GM23338 (cell line): ENCODE data around the gene DNAJC27. TPM values are rescaled to one million over a fixed set of nuclear protein-coding genes. Genes with fewer than 3 reads are reported as not detected.

Experiments
- ATAC-seq: fragments of 200-7000 bp; cut with Tn5 transposase; 3 replicates; pipeline ENCODE4 v1.9.1; 2020
- DNase-seq: peaks from one replicate; pipeline ENCODE4 v3.0.0-alpha.2; 2015; ENCODE audit warnings: low spot score
- H2AFZ ChIP-seq: fragments of 200-600 bp; sonication (generic); 2 replicates; pipeline ENCODE4 v1.8.0; 2016; ENCODE audit warnings: antibody characterized with exemption, mild to moderate bottlenecking, moderate library complexity
- H3F3A ChIP-seq: fragments of 200-600 bp; sonication (generic); replicated peaks from 2 replicates; pipeline ENCODE4 v1.8.0; 2017; ENCODE audit warnings: antibody characterized with exemption, mixed run types, low read depth
- H3K27ac ChIP-seq: fragments of 200-600 bp; sonication (generic); 2 replicates; pipeline ENCODE4 v1.6.1; 2016; ENCODE audit warnings: low read depth
- H3K27me3 ChIP-seq: fragments of 200-600 bp; sonication (generic); 2 replicates; pipeline ENCODE4 v1.8.0; 2016; ENCODE audit warnings: mild to moderate bottlenecking, mixed run types, moderate library complexity; ENCODE audit not compliant: insufficient read depth
- H3K36me3 ChIP-seq: fragments of 200-600 bp; sonication (generic); 2 replicates; pipeline ENCODE4 v1.8.0; 2016; ENCODE audit warnings: mild to moderate bottlenecking; ENCODE audit not compliant: insufficient read depth
- H3K4me1 ChIP-seq: fragments of 200-600 bp; sonication (generic); 2 replicates; pipeline ENCODE4 v1.8.0; 2016; ENCODE audit warnings: mild to moderate bottlenecking, moderate library complexity; ENCODE audit not compliant: insufficient read depth
- H3K4me2 ChIP-seq: fragments of 200-600 bp; sonication (generic); 2 replicates; pipeline ENCODE4 v1.7.1; 2017; ENCODE audit warnings: mixed run types
- H3K4me3 ChIP-seq: fragments of 200-600 bp; sonication (generic); 2 replicates; pipeline ENCODE4 v1.6.1; 2016; ENCODE audit warnings: mixed run types
- H3K79me2 ChIP-seq: fragments of 200-600 bp; sonication (generic); replicated peaks from 2 replicates; pipeline ENCODE4 v1.8.0; 2017; ENCODE audit warnings: mild to moderate bottlenecking; ENCODE audit not compliant: insufficient read depth
- H3K9me2 ChIP-seq: fragments of 200-600 bp; sonication (generic); 2 replicates; pipeline ENCODE4 v1.8.0; 2017; ENCODE audit not compliant: insufficient read depth
- H4K20me1 ChIP-seq: fragments of 200-600 bp; sonication (generic); replicated peaks from 2 replicates; pipeline ENCODE4 v1.8.0; 2017; ENCODE audit warnings: mild to moderate bottlenecking; ENCODE audit not compliant: insufficient read depth
- H3K27ac Mint-ChIP-seq: 2 replicates; pipeline ENCODE4 v1.8.0; 2020; ENCODE audit warnings: inconsistent platforms, mild to moderate bottlenecking, moderate library complexity, mixed read lengths
- H3K27me3 Mint-ChIP-seq: 3 replicates; pipeline ENCODE4 v1.8.0; 2022; ENCODE audit warnings: low read depth, mild to moderate bottlenecking, moderate library complexity, mixed read lengths, inconsistent platforms; ENCODE audit not compliant: insufficient read depth, poor library complexity
- H3K36me3 Mint-ChIP-seq: 3 replicates; pipeline ENCODE4 v1.8.0; 2021; ENCODE audit warnings: low read depth, mild to moderate bottlenecking, inconsistent platforms, moderate library complexity, mixed read lengths
- H3K4me1 Mint-ChIP-seq: 3 replicates; pipeline ENCODE4 v1.8.0; 2020; ENCODE audit warnings: mild to moderate bottlenecking, inconsistent platforms, mixed read lengths
- H3K4me3 Mint-ChIP-seq: 3 replicates; pipeline ENCODE4 v1.8.0; 2021; ENCODE audit warnings: moderate library complexity, mild to moderate bottlenecking, inconsistent platforms, mixed read lengths
- H3K9me3 Mint-ChIP-seq: 3 replicates; pipeline ENCODE4 v1.8.0; 2020; ENCODE audit warnings: moderate library complexity, mild to moderate bottlenecking, inconsistent platforms, mixed read lengths
- CREB1 ChIP-seq: fragments of 250-450 bp; sonication (Bioruptor Pico); IDR thresholded peaks from 2 replicates; pipeline ENCODE4 v1.5.0; 2020; ENCODE audit warnings: low read depth, mild to moderate bottlenecking, moderate library complexity
- CTCF ChIP-seq, 2 experiments: fragments of 200-600 bp in 1 of 2; sonication (generic) in 1 of 2; conservative IDR thresholded peaks; 2 replicates each; pipeline versions ENCODE4 v1.5.1 to v1.6.1; 2016 to 2017; ENCODE audit warnings: antibody characterized with exemption in 2 of 2, low read depth in 2 of 2, mild to moderate bottlenecking in 2 of 2, moderate library complexity in 1 of 2
- EZH2 ChIP-seq: fragments of 200-600 bp; sonication (generic); IDR thresholded peaks from one replicate; pipeline ENCODE4 v1.8.0; 2017; ENCODE audit warnings: antibody characterized with exemption, mild to moderate bottlenecking, low read depth; ENCODE audit not compliant: unreplicated experiment
- EZH2phosphoT487 ChIP-seq: fragments of 200-600 bp; sonication (generic); IDR thresholded peaks from one replicate; pipeline ENCODE4 v1.8.1; 2018; ENCODE audit warnings: antibody characterized with exemption; ENCODE audit not compliant: unreplicated experiment
- JUNB ChIP-seq: IDR thresholded peaks from one replicate; pipeline ENCODE4 v1.6.1; 2016; ENCODE audit warnings: antibody characterized with exemption; ENCODE audit not compliant: unreplicated experiment
- NANOG ChIP-seq: IDR thresholded peaks from 2 replicates; pipeline ENCODE4 v1.6.1; 2016; ENCODE audit warnings: antibody characterized with exemption, borderline replicate concordance
- POLR2AphosphoS5 ChIP-seq: IDR thresholded peaks from 2 replicates; pipeline ENCODE4 v1.6.1; 2016; ENCODE audit warnings: antibody characterized with exemption, low read depth
- STAT1 ChIP-seq: IDR thresholded peaks from one replicate; pipeline ENCODE4 v1.6.1; 2016; ENCODE audit warnings: antibody characterized with exemption; ENCODE audit not compliant: unreplicated experiment
- ZNF114 ChIP-seq: fragments of 250-450 bp; sonication (Bioruptor Pico); IDR thresholded peaks from 2 replicates; pipeline ENCODE4 v1.5.0; 2020; ENCODE audit warnings: mild to moderate bottlenecking, moderate library complexity
- ZNF331 ChIP-seq: fragments of 250-450 bp; sonication (Bioruptor Pico); IDR thresholded peaks from 2 replicates; pipeline ENCODE4 v1.5.0; 2020; ENCODE audit warnings: low read depth, mild to moderate bottlenecking, moderate library complexity
- polyA plus RNA-seq: library from polyadenylated mRNA; unstranded; fragments of >200 nt; fragmentation: Nextera tagmentation; extraction: Ambion mirVana; gene quantifications from 2 replicates; pipeline ENCODE4 v1.2.1, GENCODE V29; 2016
- total RNA-seq: library from RNA; depleted of rRNA; stranded (reverse); fragments of >200 nt; shearing (Covaris generic); gene quantifications from 2 replicates; pipeline ENCODE4 v1.2.3, GENCODE V29; 2014
- TF ChIP-seq, protein P1 (sequence below): fragments of 250-450 bp; sonication (Bioruptor Pico); IDR thresholded peaks from 2 replicates; pipeline ENCODE4 v1.5.0; 2020; ENCODE audit warnings: mild to moderate bottlenecking, moderate library complexity
- TF ChIP-seq, protein P2 (sequence below): IDR thresholded peaks from 2 replicates; pipeline ENCODE4 v1.6.1; 2016; ENCODE audit warnings: antibody characterized with exemption
- TF ChIP-seq, protein P3 (sequence below): IDR thresholded peaks from one replicate; pipeline ENCODE4 v1.6.1; 2018; ENCODE audit warnings: antibody characterized with exemption; ENCODE audit not compliant: unreplicated experiment

Gene DNAJC27
- total and polyA plus RNA-seq, 2 experiments from 2014 or later = 2.4 to 2.6 TPM

DNA sequence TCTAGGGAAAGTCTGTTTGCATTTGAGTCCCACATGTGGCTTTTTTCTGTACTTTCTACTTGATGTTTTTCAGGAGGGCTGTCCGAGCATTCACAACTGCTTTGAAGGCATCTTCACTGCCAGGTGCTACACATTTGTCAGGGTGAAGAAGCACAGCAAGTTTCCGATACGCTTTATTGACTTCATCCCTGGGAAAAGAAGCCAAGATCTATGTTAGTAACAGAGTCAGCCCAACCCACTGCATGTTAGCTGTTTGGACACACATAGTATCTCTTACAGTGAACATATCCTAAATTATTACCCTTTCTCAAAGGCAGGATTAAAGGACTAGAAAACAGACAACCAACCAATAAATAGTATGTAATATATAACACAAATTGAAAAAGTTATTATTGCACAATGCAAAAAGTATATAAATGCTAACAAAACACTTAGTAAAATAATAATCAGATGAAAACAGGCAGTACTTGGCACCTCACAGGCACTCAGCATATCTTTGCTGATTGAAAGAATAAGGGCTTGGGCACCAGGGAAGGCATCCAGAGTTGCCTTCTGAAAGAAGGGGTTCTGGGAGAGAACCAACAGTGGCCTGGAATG, 24.1 kb downstream of the DNAJC27 start:
- Histone ChIP-seq H3K4me1 (no peaks in the 10 kb centered on the region), H3K36me3 (no peaks in the 10 kb centered on the region), H2AFZ (no peak overlapping the region), H3K79me2 (no peaks in the 10 kb centered on the region), H3K27ac (no peak overlapping the region), H3K9me2 (no peaks in the 10 kb centered on the region), H3F3A (no peaks in the 10 kb centered on the region), H3K4me3 (no peak overlapping the region), H4K20me1 (no peaks in the 10 kb centered on the region), H3K27me3 (no peaks in the 10 kb centered on the region), H3K4me2 (no peak overlapping the region)
- H3K27ac Mint-ChIP-seq = no peak overlapping the region
- H3K27me3 Mint-ChIP-seq = no peaks in the 10 kb centered on the region
- no peak for ATAC-seq
- H3K4me3 Mint-ChIP-seq = no peak overlapping the region
- no peaks in the 10 kb centered on the region for H3K9me3 Mint-ChIP-seq
- peaks cover 8% of the 10 kb centered on the region; the same call in 2 of the 3 replicates for H3K36me3 Mint-ChIP-seq
- TF ChIP-seq JUNB = no peak
- TF ChIP-seq EZH2 = no peak
- no peak for TF ChIP-seq NANOG
- TF ChIP-seq, protein P1, sequence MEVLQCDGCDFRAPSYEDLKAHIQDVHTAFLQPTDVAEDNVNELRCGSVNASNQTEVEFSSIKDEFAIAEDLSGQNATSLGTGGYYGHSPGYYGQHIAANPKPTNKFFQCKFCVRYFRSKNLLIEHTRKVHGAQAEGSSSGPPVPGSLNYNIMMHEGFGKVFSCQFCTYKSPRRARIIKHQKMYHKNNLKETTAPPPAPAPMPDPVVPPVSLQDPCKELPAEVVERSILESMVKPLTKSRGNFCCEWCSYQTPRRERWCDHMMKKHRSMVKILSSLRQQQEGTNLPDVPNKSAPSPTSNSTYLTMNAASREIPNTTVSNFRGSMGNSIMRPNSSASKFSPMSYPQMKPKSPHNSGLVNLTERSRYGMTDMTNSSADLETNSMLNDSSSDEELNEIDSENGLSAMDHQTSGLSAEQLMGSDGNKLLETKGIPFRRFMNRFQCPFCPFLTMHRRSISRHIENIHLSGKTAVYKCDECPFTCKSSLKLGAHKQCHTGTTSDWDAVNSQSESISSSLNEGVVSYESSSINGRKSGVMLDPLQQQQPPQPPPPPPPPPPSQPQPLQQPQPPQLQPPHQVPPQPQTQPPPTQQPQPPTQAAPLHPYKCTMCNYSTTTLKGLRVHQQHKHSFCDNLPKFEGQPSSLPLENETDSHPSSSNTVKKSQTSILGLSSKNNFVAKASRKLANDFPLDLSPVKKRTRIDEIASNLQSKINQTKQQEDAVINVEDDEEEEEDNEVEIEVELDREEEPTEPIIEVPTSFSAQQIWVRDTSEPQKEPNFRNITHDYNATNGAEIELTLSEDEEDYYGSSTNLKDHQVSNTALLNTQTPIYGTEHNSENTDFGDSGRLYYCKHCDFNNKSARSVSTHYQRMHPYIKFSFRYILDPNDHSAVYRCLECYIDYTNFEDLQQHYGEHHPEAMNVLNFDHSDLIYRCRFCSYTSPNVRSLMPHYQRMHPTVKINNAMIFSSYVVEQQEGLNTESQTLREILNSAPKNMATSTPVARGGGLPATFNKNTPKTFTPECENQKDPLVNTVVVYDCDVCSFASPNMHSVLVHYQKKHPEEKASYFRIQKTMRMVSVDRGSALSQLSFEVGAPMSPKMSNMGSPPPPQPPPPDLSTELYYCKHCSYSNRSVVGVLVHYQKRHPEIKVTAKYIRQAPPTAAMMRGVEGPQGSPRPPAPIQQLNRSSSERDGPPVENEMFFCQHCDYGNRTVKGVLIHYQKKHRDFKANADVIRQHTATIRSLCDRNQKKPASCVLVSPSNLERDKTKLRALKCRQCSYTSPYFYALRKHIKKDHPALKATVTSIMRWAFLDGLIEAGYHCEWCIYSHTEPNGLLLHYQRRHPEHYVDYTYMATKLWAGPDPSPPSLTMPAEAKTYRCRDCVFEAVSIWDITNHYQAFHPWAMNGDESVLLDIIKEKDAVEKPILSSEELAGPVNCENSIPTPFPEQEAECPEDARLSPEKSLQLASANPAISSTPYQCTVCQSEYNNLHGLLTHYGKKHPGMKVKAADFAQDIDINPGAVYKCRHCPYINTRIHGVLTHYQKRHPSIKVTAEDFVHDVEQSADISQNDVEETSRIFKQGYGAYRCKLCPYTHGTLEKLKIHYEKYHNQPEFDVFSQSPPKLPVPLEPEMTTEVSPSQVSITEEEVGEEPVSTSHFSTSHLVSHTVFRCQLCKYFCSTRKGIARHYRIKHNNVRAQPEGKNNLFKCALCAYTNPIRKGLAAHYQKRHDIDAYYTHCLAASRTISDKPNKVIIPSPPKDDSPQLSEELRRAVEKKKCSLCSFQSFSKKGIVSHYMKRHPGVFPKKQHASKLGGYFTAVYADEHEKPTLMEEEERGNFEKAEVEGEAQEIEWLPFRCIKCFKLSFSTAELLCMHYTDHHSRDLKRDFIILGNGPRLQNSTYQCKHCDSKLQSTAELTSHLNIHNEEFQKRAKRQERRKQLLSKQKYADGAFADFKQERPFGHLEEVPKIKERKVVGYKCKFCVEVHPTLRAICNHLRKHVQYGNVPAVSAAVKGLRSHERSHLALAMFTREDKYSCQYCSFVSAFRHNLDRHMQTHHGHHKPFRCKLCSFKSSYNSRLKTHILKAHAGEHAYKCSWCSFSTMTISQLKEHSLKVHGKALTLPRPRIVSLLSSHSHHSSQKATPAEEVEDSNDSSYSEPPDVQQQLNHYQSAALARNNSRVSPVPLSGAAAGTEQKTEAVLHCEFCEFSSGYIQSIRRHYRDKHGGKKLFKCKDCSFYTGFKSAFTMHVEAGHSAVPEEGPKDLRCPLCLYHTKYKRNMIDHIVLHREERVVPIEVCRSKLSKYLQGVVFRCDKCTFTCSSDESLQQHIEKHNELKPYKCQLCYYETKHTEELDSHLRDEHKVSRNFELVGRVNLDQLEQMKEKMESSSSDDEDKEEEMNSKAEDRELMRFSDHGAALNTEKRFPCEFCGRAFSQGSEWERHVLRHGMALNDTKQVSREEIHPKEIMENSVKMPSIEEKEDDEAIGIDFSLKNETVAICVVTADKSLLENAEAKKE = no peak
- no peak for TF ChIP-seq CREB1 (CRISPR knock-in tag)
- TF ChIP-seq ZNF114 = no peak
- TF ChIP-seq, protein P2, sequence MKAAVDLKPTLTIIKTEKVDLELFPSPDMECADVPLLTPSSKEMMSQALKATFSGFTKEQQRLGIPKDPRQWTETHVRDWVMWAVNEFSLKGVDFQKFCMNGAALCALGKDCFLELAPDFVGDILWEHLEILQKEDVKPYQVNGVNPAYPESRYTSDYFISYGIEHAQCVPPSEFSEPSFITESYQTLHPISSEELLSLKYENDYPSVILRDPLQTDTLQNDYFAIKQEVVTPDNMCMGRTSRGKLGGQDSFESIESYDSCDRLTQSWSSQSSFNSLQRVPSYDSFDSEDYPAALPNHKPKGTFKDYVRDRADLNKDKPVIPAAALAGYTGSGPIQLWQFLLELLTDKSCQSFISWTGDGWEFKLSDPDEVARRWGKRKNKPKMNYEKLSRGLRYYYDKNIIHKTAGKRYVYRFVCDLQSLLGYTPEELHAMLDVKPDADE = no peak
- TF ChIP-seq EZH2phosphoT487 = no peak
- no peak for TF ChIP-seq STAT1
- TF ChIP-seq CTCF (conservative IDR thresholded peaks at IDR 0.05; ENCODE audit: low read depth in 2 of 2) = no peak
- TF ChIP-seq ZNF331 (CRISPR knock-in tag) = no peak
- no peak for TF ChIP-seq POLR2AphosphoS5
- TF ChIP-seq, protein P3, sequence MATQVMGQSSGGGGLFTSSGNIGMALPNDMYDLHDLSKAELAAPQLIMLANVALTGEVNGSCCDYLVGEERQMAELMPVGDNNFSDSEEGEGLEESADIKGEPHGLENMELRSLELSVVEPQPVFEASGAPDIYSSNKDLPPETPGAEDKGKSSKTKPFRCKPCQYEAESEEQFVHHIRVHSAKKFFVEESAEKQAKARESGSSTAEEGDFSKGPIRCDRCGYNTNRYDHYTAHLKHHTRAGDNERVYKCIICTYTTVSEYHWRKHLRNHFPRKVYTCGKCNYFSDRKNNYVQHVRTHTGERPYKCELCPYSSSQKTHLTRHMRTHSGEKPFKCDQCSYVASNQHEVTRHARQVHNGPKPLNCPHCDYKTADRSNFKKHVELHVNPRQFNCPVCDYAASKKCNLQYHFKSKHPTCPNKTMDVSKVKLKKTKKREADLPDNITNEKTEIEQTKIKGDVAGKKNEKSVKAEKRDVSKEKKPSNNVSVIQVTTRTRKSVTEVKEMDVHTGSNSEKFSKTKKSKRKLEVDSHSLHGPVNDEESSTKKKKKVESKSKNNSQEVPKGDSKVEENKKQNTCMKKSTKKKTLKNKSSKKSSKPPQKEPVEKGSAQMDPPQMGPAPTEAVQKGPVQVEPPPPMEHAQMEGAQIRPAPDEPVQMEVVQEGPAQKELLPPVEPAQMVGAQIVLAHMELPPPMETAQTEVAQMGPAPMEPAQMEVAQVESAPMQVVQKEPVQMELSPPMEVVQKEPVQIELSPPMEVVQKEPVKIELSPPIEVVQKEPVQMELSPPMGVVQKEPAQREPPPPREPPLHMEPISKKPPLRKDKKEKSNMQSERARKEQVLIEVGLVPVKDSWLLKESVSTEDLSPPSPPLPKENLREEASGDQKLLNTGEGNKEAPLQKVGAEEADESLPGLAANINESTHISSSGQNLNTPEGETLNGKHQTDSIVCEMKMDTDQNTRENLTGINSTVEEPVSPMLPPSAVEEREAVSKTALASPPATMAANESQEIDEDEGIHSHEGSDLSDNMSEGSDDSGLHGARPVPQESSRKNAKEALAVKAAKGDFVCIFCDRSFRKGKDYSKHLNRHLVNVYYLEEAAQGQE = no peak
- no peaks in the 10 kb centered on the region for H3K4me1 Mint-ChIP-seq
- DNase-seq = no peak
